Transverse colon (tissue), 4 donors: ENCODE data around the gene FAHD2A. TPM values are rescaled to one million over a fixed set of nuclear protein-coding genes. Genes with fewer than 3 reads are reported as not detected.

ENCODE experiments used
- DNase-seq: peaks from one replicate; pipeline ENCODE4 v3.0.0-alpha.2; 2019
- H3K27ac ChIP-seq, 4 donors: fragments of 200-600 bp; sonication (generic); 2 replicates each; pipeline ENCODE4 v1.5.1; 2016 to 2018; ENCODE audit warnings: inconsistent platforms in 4 of 4
- H3K27me3 ChIP-seq: fragments of 200-600 bp; sonication (generic); 2 replicates; pipeline ENCODE4 v1.5.1; 2017; ENCODE audit warnings: inconsistent platforms
- H3K36me3 ChIP-seq, 4 donors: fragments of 200-600 bp; sonication (generic); 2 replicates each; pipeline ENCODE4 v1.5.1; 2017 to 2019; ENCODE audit warnings: inconsistent platforms in 4 of 4
- H3K4me1 ChIP-seq, 4 donors: fragments of 200-600 bp; sonication (generic); 2 replicates each; pipeline ENCODE4 v1.5.1; 2017 to 2020; ENCODE audit warnings: inconsistent platforms in 4 of 4
- H3K4me3 ChIP-seq, 4 donors: fragments of 200-600 bp; sonication (generic); 1 replicate in 1 of 4; 2 replicates in 3 of 4; pipeline versions ENCODE4 v1.5.1 to v1.6.1; 2017 to 2019; ENCODE audit warnings: inconsistent platforms in 4 of 4
- H3K9me3 ChIP-seq, 2 donors: fragments of 200-600 bp; sonication (generic); 2 replicates each; pipeline ENCODE4 v1.5.1; 2017 to 2019; ENCODE audit warnings: inconsistent platforms in 2 of 2
- CTCF ChIP-seq, 5 experiments: fragments of 200-600 bp in 3 of 5; fragments of 450-650 bp in 2 of 5; sonication (generic) in 3 of 5; IDR thresholded peaks; 1 replicate in 2 of 5; 2 replicates in 3 of 5; pipeline ENCODE4 v1.5.1; 2016 to 2017; ENCODE audit warnings: antibody characterized with exemption in 5 of 5, inconsistent platforms in 3 of 5, mild to moderate bottlenecking in 2 of 5, moderate library complexity in 1 of 5
- EP300 ChIP-seq: sonication (generic); formaldehyde crosslinking; IDR thresholded peaks from one replicate; pipeline ENCODE4 v1.6.1; 2017; ENCODE audit warnings: antibody characterized with exemption, low read depth
- POLR2A ChIP-seq: fragments of 450-650 bp; IDR thresholded peaks from one replicate; pipeline ENCODE4 v1.6.1; 2016; ENCODE audit warnings: antibody characterized with exemption, mild to moderate bottlenecking, moderate library complexity
- POLR2AphosphoS5 ChIP-seq, 3 donors: sonication (generic); formaldehyde crosslinking; IDR thresholded peaks; one replicate each; pipeline ENCODE4 v1.6.1; 2016; ENCODE audit warnings: antibody characterized with exemption in 3 of 3
- WGBS, 2 donors: methylation state at CpG; one replicate each; pipeline ENCODE4 v1.1.5; 2018; ENCODE audit warnings: low coverage in 1 of 2; 5-methylcytosine and 5-hydroxymethylcytosine counted together
- in situ Hi-C, 4 donors: fragments of 200-750 bp; cut with MboI; loops; one replicate each; pipeline versions ENCODE4 v1.15.0 to v1.15.1; 2017; ENCODE audit warnings: low sequenced_read_pairs in 3 of 4, low pct_ligation_motif_present in 1 of 4, low pct_unique_long_range_greater_than_20kb in 1 of 4
- intact Hi-C: fragments of 100-400 bp; cut with DNase I; formaldehyde crosslinking; loops from one replicate; pipeline ENCODE4 v1.15.1; 2023; ENCODE audit warnings: low total_unique reads
- total RNA-seq, 4 donors: library from RNA; depleted of rRNA; stranded (reverse); fragments of >200 nt; gene quantifications; one replicate each; pipeline ENCODE4 v1.1.0, GENCODE V29; 2016

FAHD2A gene
- total RNA-seq, 4 donors from 2014 or later = 29.9 to 134 (median 42.7) TPM

DNA sequence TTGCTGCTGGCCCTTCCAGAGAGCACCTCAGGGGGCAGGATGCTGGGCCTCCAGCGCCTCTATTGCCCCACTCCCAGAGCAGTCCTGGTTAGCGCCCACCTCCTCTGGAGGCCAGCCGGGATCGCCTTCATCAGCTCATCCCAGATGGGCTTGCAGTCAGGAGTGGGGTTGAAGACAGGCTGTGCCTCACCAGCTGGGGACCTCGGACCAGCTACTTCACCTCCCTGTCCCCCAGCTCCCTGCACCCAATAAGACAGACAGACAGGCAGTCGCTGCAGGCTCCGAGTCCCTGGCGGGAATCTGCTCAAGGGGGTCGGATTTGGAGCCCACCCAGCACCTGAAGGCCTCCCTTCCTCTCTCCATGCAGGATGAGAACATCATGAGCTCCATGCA is 18.9 kb upstream of the FAHD2A start:
- whole genome bisulfite sequencing, 2 donors = 86% methylated on average over 7 of the region's 9 CpGs; no CpG with 5 or more reads in 1 of the 2 donors
- intact Hi-C loops (no loop called here), in situ Hi-C loops (no loop called here)
- H3K4me1 ChIP-seq = peaks cover 10 to 17% (median 15%) of the 10 kb centered on the region in 4 donors
- no peaks in the 10 kb centered on the region for H3K27me3 ChIP-seq
- no peaks in the 10 kb centered on the region for H3K9me3 ChIP-seq
- DNase-seq = no peak
- no peaks in the 10 kb centered on the region for H3K36me3 ChIP-seq
- H3K4me3 ChIP-seq = no peak overlapping the region
- no peak overlapping the region for H3K27ac ChIP-seq
- TF ChIP-seq POLR2A (no peak), EP300 (no peak), POLR2AphosphoS5 (IDR thresholded peaks at IDR 0.05) (no peak), CTCF (IDR thresholded peaks at IDR 0.05) (no peak)

- WGBS, 2 donors = 28 to 64% methylated on average over 4 to 12 of the region's 12 CpGs
- Histone ChIP-seq H3K27me3 (no peaks in the 10 kb centered on the region), H3K36me3 (no peaks in the 10 kb centered on the region), H3K4me3 (no peak overlapping the region), H3K4me1 (peaks cover 12 to 24% (median 23%) of the 10 kb centered on the region in 4 donors), H3K9me3 (no peaks in the 10 kb centered on the region), H3K27ac (peak overlapping the region; percentile 23 to 82 (median 62))
- in situ Hi-C loops (no loop called here), intact Hi-C loops (no loop called here)
- TF ChIP-seq EP300 (peak; percentile 66), CTCF (IDR thresholded peaks at IDR 0.05) (peak in 2 of 5 experiments; percentile 14 to 29), POLR2AphosphoS5 (IDR thresholded peaks at IDR 0.05) (peak in 2 of 3 donors; percentile 47 to 67), POLR2A (no peak)
- peak; percentile 83 for DNase-seq
Observed at GRCh38 chr2:95384854-95385569, 17.5 kb upstream of the FAHD2A start.

- H3K9me3 ChIP-seq = no peaks in the 10 kb centered on the region
- H3K27me3 ChIP-seq = no peaks in the 10 kb centered on the region
- peaks cover 12 to 29% (median 26%) of the 10 kb centered on the region in 4 donors for H3K4me1 ChIP-seq
- in situ Hi-C loops (no loop called here), intact Hi-C loops (no loop called here)
- no peak for DNase-seq
- no peak for TF ChIP-seq POLR2A
- TF ChIP-seq POLR2AphosphoS5 (IDR thresholded peaks at IDR 0.05) = no peak
- TF ChIP-seq CTCF (IDR thresholded peaks at IDR 0.05) = no peak
- TF ChIP-seq EP300 = no peak
- H3K36me3 ChIP-seq = no peaks in the 10 kb centered on the region
- peak overlapping the region in 2 of 4 donors; percentile 80 to 82 for H3K27ac ChIP-seq
- no peak overlapping the region for H3K4me3 ChIP-seq
- 85 to 100% methylated on average over 4 to 12 of the region's 12 CpGs for WGBS, 2 donors
Observed at GRCh38 chr2:95385570-95385984, 16.9 kb upstream of the FAHD2A start.

DNA sequence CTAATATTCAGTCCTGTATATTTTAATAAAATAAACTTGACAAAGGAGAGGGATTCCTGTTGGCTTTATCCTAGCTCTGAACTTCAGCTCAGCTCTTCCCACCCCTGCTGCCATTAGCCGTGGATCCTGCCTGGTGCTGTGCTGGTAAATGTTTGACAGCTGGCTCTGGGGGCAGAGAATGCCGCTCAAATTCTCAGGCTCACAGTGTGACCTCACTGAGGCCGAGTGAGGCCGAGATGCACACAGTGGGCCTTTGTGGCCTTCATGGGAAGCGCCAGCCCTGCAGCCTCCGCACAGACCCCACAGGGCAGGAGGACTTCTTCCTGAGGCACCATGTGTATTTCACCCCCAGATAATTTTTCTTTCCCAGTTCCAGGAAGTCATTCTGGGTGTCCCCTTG is 16.5 kb upstream of the FAHD2A start:
- DNase-seq = no peak
- intact Hi-C loops = no loop called here
- no peaks in the 10 kb centered on the region for H3K27me3 ChIP-seq
- H3K27ac ChIP-seq = no peak overlapping the region
- H3K9me3 ChIP-seq = no peaks in the 10 kb centered on the region
- no peak for TF ChIP-seq CTCF (IDR thresholded peaks at IDR 0.05)
- TF ChIP-seq POLR2A = no peak
- no peak for TF ChIP-seq EP300
- no peak for TF ChIP-seq POLR2AphosphoS5 (IDR thresholded peaks at IDR 0.05)
- WGBS, 2 donors = 83% methylated on average over 6 of the region's 6 CpGs; no CpG with 5 or more reads in 1 of the 2 donors
- in situ Hi-C loops = no loop called here
- H3K4me1 ChIP-seq = peaks cover 12 to 34% (median 28%) of the 10 kb centered on the region in 4 donors
- H3K4me3 ChIP-seq = no peak overlapping the region
- no peaks in the 10 kb centered on the region for H3K36me3 ChIP-seq
